SK-N-MC (cell line): ENCODE measurements around the gene MCCC2.
"Not testable (repeated sequence)": the region's sequence is repeated elsewhere in the genome, so short reads cannot be mapped to it uniquely, and the experiment has no call there.

Experiments
- DNase-seq: peaks from one replicate; pipeline ENCODE4 v3.0.0-alpha.2; 2011; ENCODE audit warnings: low read depth, low spot score
- H3K27ac ChIP-seq: fragments of 200-600 bp; sonication (generic); 2 replicates; pipeline ENCODE4 v1.5.1; 2016; ENCODE audit warnings: mixed run types
- H3K36me3 ChIP-seq: fragments of 200-600 bp; sonication (generic); 2 replicates; pipeline ENCODE4 v1.6.1; 2017; ENCODE audit warnings: antibody characterized with exemption, low read length, mixed read lengths; ENCODE audit not compliant: insufficient read depth
- H3K4me3 ChIP-seq: fragments of 200-600 bp; sonication (generic); 2 replicates; pipeline ENCODE4 v1.5.1; 2016
- H3K9ac ChIP-seq: fragments of 200-600 bp; sonication (generic); 2 replicates; pipeline ENCODE4 v1.8.0; 2017; ENCODE audit warnings: mixed run types, mixed read lengths; ENCODE audit not compliant: insufficient read length
- H3K9me3 ChIP-seq: fragments of 200-600 bp; sonication (generic); 2 replicates; pipeline ENCODE4 v1.6.1; 2017; ENCODE audit warnings: low read depth, mild to moderate bottlenecking, antibody characterized with exemption, low read length, moderate library complexity, mixed read lengths
- EZH2 ChIP-seq: fragments of 200-600 bp; sonication (generic); IDR thresholded peaks from one replicate; pipeline ENCODE4 v1.6.1; 2017; ENCODE audit warnings: antibody characterized with exemption
- FOXP2 ChIP-seq: optimal IDR thresholded peaks from 2 replicates; pipeline ENCODE3; 2011; ENCODE audit warnings: mild to moderate bottlenecking, moderate library complexity; ENCODE audit not compliant: insufficient read depth; ENCODE audit errors: extremely low read length, control extremely low read depth
- POLR2AphosphoS5 ChIP-seq: IDR thresholded peaks from 2 replicates; pipeline ENCODE4 v1.6.1; 2012; ENCODE audit warnings: mild to moderate bottlenecking, low read depth, low read length, borderline replicate concordance

The MCCC2 gene

DNA sequence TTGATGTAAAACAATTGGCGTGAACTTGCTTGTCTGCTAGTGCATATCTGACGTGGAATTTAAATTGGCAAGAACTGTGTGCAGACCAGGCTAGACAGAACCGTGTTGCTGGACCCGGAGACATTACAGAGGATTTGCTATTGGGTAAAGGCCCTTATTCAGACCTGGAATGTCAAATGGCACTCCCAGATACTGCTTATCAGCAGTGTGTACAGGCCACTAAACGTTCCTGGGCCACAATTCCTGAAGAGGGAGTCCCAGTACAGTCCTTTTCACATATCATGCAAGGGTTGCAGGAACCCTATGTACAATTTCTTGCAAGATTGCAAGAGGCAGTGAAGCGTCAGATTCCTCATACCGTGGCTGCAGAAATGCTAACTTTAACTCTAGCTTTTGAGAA is 13.5 kb upstream of the MCCC2 start:
- no peak overlapping the region for H3K9ac ChIP-seq
- TF ChIP-seq POLR2AphosphoS5 = no peak
- TF ChIP-seq FOXP2 = no peak
- TF ChIP-seq EZH2 = no peak
- no peak for DNase-seq
- peaks cover 16% of the 10 kb centered on the region for H3K36me3 ChIP-seq
- no peak overlapping the region for H3K4me3 ChIP-seq
- peak overlapping the region; percentile 97; the same call in 1 of the 2 replicates for H3K27ac ChIP-seq
- H3K9me3 ChIP-seq = no peaks in the 10 kb centered on the region

DNA sequence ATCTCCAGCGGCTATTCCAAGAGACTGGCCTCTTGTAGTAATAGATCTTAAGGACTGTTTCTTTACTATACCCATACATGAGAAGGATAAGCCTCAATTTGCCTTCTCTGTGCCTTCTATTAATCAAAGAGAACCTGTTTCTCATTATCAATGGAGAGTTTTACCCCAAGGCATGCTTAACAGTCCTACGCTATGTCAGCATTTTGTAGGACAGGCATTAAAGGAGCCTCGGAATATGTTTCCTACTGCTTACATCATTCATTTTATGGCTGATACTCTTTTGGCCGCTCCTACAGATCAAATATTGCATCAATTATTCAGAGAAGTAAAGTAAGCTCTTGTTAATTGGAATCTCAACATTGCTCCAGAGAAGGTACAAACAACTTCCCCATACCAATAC is 11.6 kb upstream of the MCCC2 start:
- Histone ChIP-seq H3K36me3 (peaks cover 11% of the 10 kb centered on the region; the same call in 1 of the 2 replicates), H3K4me3 (peak overlapping the region; percentile 53), H3K27ac (peak overlapping the region; percentile 97), H3K9ac (peak overlapping the region; percentile 57)
- not testable (repeated sequence) for H3K9me3 ChIP-seq
- peak; percentile 65 for DNase-seq

DNA sequence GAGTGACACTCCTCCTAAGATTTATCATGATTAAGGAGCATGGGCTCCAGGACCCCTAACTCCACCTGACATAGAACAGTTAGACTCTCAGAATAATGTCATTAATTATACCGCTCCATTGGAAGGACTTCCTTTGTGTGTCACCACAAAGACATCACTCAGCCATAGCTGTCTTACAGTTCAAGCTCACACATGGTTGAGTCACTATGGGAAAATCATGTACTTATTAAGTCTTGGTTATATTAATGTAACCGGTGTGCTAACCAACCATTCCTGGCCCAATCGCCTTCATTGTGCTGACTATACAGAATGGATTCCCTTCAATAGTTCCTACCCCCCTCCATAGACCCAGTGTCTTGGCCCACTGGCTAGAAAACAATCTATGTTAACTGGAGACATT is 10.9 kb upstream of the MCCC2 start:
- peak overlapping the region; percentile 97 for H3K27ac ChIP-seq
- peak overlapping the region; percentile 57 for H3K9ac ChIP-seq
- H3K36me3 ChIP-seq = peaks cover 11% of the 10 kb centered on the region; the same call in 1 of the 2 replicates
- H3K9me3 ChIP-seq = no peaks in the 10 kb centered on the region
- no peak for TF ChIP-seq EZH2
- no peak for TF ChIP-seq FOXP2
- TF ChIP-seq POLR2AphosphoS5 = no peak
- H3K4me3 ChIP-seq = peak overlapping the region; percentile 33
- no peak for DNase-seq

DNA sequence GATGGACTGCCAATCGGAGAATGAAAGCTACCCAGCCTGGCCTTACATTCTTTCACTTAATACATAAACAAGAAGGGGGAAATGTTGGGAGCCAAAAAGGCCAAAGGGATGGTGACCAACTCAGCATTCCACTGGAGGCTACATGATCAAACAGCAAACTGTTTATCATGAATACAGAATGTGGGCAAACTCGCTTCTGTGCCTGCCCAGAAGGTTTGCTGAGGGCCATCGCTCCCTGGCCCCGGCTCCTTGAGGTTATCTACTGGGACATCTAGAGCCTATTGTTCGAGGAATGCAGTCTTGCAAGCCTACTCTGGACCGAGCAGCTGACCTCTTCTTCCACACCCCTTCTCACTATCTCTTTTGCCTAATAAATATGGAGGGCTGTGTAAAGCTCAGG is 9.3 kb upstream of the MCCC2 start:
- H3K4me3 ChIP-seq, DNase-seq, H3K27ac ChIP-seq, H3K9me3 ChIP-seq, H3K9ac ChIP-seq: not testable (repeated sequence)
- H3K36me3 ChIP-seq = peaks cover 11% of the 10 kb centered on the region; the same call in 1 of the 2 replicates

DNA sequence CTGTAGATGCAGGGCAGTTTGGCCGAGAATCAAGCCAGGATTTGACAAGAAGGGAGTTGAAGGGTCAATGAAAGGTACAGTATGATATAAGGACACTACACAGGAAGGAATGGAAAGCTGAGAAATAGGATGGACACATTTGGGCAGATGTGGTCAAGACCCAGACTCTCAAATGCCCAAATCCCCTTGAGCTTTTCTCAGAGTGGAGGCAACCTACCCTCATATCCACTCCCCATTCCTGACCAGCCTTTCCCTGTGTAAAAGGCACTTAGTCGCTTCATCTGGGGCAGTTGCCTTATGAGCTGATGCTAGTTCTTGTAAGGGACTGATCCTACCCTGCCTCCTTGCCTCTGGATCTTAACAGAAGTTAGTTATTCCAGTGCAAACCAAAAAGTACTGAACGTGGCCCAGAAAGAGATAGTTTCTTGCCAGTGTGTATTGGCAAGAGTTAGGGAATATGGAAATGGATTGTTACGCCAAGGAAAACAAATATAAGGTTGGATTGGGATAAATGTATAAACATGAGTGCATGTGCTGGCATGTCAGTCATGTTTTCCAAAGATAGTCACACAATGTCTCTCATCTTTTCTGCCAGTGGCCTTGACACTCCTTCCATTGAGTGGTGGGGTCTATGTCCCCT is 4.1 kb upstream of the MCCC2 start:
- peaks cover 9% of the 10 kb centered on the region; the same call in 1 of the 2 replicates for H3K36me3 ChIP-seq
- no peak overlapping the region for H3K27ac ChIP-seq
- H3K9ac ChIP-seq = no peak overlapping the region
- TF ChIP-seq EZH2 (no peak), POLR2AphosphoS5 (no peak), FOXP2 (no peak)
- H3K9me3 ChIP-seq = no peaks in the 10 kb centered on the region
- H3K4me3 ChIP-seq = no peak overlapping the region
- DNase-seq = no peak

DNA sequence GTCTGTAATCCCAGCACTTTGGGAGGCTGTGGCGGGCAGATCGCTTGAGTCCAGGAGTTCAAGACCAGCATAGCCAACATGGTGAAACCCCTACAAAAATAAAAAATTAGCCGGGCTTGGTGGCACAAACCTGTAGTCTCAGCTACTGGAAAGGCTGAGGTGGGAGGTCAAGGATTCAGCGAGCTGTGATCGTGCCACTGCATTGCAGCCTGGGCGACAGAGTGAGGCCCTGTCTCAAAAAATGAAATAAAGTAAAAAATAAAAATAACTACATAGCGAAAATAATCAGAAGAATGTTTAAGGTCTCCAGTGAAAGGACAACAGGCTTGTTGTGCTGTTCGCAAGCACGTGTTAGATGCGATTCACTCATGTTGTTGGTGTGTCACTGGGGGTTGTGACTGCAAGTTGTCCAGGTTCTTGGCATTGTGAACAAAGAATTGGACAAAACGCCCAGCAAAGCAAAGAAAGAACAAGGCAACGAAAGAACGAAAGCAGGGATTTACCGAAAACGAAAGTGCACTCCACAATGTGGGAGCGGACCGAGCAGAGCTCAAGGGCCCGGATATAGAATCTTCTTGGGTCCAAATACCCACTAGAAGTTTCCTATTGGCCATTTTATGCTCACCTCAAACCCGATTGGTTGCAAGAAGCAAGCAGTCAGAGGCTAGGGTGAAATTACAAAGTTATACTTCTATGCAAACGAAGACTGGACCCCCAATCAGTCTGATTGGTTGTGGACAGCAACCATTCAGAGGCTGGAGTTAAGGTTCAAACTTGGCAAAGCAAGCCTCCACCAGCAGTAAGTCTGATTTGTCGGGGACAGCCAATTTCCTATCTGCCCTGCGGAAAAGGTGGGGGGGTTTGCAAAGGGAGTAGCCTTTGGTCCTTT is 844 bp upstream of the MCCC2 start:
- no peak for DNase-seq
- Histone ChIP-seq H3K4me3 (peak overlapping the region; percentile 71), H3K27ac (no peak overlapping the region), H3K9ac (no peak overlapping the region), H3K9me3 (no peaks in the 10 kb centered on the region), H3K36me3 (peaks cover 5% of the 10 kb centered on the region; the same call in 1 of the 2 replicates)
- TF ChIP-seq POLR2AphosphoS5 = no peak

DNA sequence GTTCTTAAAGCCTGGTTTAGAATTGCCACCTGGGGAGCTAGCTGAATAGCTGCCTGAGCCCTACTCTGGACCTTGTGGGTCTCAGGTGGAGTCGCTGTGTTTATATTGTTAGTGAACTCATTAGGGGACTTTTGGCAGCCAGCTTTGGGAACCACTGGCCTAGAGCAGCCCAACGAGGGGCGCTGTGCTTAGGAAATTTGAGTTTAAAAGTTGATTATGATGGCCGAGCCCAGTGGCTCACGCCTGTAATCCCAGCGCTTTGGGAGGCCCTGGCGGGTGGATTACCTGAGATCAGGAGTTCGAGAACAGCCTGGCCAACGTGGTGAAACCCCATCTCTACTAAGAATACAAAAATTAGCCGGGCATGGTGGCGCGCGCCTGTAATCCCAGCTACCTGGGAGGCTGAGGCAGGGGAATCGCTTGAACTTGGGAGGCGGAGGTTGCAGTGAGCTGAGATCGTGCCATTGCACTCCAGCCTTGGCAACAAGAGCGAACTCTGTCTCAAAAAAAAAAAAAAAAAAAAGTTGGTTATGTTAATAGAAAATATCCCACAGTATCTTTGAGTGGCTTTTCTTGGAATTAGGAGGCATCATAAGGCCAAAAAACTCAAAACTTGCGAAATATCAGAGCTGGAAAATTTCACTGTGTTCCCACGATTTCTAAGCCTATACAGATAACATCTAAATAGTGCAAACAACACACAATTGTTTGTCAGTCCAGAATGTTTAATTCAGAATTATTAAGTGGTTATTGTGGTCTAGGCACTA is 809 bp downstream of the MCCC2 start:
- Histone ChIP-seq H3K4me3 (peak overlapping the region; percentile 71), H3K9me3 (no peaks in the 10 kb centered on the region), H3K36me3 (peaks cover 5% of the 10 kb centered on the region; the same call in 1 of the 2 replicates), H3K27ac (no peak overlapping the region), H3K9ac (peak overlapping the region; percentile 68)
- DNase-seq = no peak
- no peak for TF ChIP-seq FOXP2
- TF ChIP-seq EZH2 = no peak
- no peak for TF ChIP-seq POLR2AphosphoS5

DNA sequence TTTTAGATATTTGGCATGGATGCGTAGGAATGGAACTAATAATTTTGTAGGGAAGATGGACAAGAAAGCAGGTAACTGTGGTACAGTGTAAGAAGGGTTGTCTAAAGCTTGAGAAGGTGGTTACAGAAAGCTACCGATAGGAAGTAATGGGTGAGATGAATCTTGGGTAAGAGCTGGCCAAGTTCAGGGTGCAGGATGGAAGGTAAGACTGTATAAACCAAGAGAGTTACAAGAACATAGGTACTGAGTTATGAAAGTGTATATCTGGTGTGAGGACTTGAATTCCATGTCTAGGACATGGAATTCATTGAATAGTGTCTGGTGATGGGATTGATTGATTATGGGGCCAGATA is 1.4 kb downstream of the MCCC2 start:
- no peak overlapping the region for H3K4me3 ChIP-seq

More for the DNA sequence above, 1.4 kb downstream of the MCCC2 start:
- Histone ChIP-seq H3K27ac (no peak overlapping the region), H3K9me3 (no peaks in the 10 kb centered on the region), H3K9ac (no peak overlapping the region), H3K36me3 (no peaks in the 10 kb centered on the region)
- TF ChIP-seq EZH2 = no peak
- TF ChIP-seq FOXP2 = no peak
- no peak for TF ChIP-seq POLR2AphosphoS5
- no peak for DNase-seq
